HepG2 (cell line): Measurements from ENCODE around the gene TPBGL. TPM values are rescaled to one million over a fixed set of nuclear protein-coding genes. Genes with fewer than 3 reads are reported as not detected.

Experiments
- AFF4 ChIP-seq: sonication (generic); formaldehyde crosslinking; IDR thresholded peaks from 2 replicates; pipeline ENCODE4 v1.4.0; 2020; ENCODE audit warnings: missing genetic modification reagents
- AHR ChIP-seq: IDR thresholded peaks from 2 replicates; pipeline ENCODE4 v1.6.1; 2018; ENCODE audit warnings: missing genetic modification reagents, missing compliant biosample characterization
- ATF5 ChIP-seq: sonication (generic); formaldehyde crosslinking; IDR thresholded peaks from 2 replicates; pipeline ENCODE4 v1.4.0; 2020; ENCODE audit warnings: mild to moderate bottlenecking, low read depth, missing genetic modification reagents
- FOXK1 ChIP-seq: sonication (generic); formaldehyde crosslinking; IDR thresholded peaks from 2 replicates; pipeline ENCODE4 v1.4.0; 2020; ENCODE audit warnings: low read depth, missing genetic modification reagents, borderline replicate concordance
- GATAD2A ChIP-seq: IDR thresholded peaks from 2 replicates; pipeline ENCODE4 v1.6.1; 2016
- GPN1 ChIP-seq: sonication (generic); formaldehyde crosslinking; IDR thresholded peaks from 2 replicates; pipeline ENCODE4 v1.5.1; 2020; ENCODE audit warnings: missing genetic modification reagents, borderline replicate concordance
- HMG20B ChIP-seq: conservative IDR thresholded peaks from 2 replicates; pipeline ENCODE4 v1.6.1; 2016; ENCODE audit warnings: missing genetic modification reagents, missing compliant biosample characterization
- HNRNPK ChIP-seq: fragments of 200-400 bp; formaldehyde crosslinking; IDR thresholded peaks from 2 replicates; pipeline ENCODE4 v1.6.1; 2018; ENCODE audit warnings: low read length, low read depth, moderate library complexity, mild to moderate bottlenecking; ENCODE audit not compliant: poor library complexity, severe bottlenecking
- KMT2B ChIP-seq: IDR thresholded peaks from 2 replicates; pipeline ENCODE4 v1.6.1; 2016; ENCODE audit warnings: missing genetic modification reagents, missing compliant biosample characterization
- ZBTB14 ChIP-seq: sonication (generic); formaldehyde crosslinking; IDR thresholded peaks from 2 replicates; pipeline ENCODE4 v1.4.0; 2020; ENCODE audit warnings: missing genetic modification reagents
- ZBTB3 ChIP-seq: sonication (generic); formaldehyde crosslinking; IDR thresholded peaks from 2 replicates; pipeline ENCODE4 v1.4.0; 2020; ENCODE audit warnings: low read depth, mild to moderate bottlenecking, moderate library complexity, missing genetic modification reagents, borderline replicate concordance
- ZBTB7B ChIP-seq: sonication (generic); formaldehyde crosslinking; IDR thresholded peaks from 2 replicates; pipeline ENCODE4 v1.4.0; 2020; ENCODE audit warnings: missing genetic modification reagents
- ZEB1 ChIP-seq: IDR thresholded peaks from 2 replicates; pipeline ENCODE4 v1.6.1; 2012; ENCODE audit warnings: mild to moderate bottlenecking, low read depth, inconsistent platforms; ENCODE audit not compliant: insufficient replicate concordance
- ZFP41 ChIP-seq: sonication (generic); formaldehyde crosslinking; IDR thresholded peaks from 2 replicates; pipeline ENCODE4 v1.4.0; 2020; ENCODE audit warnings: mild to moderate bottlenecking, missing genetic modification reagents, borderline replicate concordance
- ZFY ChIP-seq: sonication (generic); formaldehyde crosslinking; IDR thresholded peaks from 2 replicates; pipeline ENCODE4 v1.4.0; 2020; ENCODE audit warnings: missing genetic modification reagents
- ZMYM2 ChIP-seq: sonication (generic); formaldehyde crosslinking; IDR thresholded peaks from 2 replicates; pipeline ENCODE4 v1.8.0; 2022; ENCODE audit warnings: mild to moderate bottlenecking, missing genetic modification reagents
- ZNF556 ChIP-seq: sonication (generic); formaldehyde crosslinking; IDR thresholded peaks from 2 replicates; pipeline ENCODE4 v1.4.0; 2020; ENCODE audit warnings: mild to moderate bottlenecking, missing genetic modification reagents, borderline replicate concordance
- ZNF607 ChIP-seq: sonication (generic); formaldehyde crosslinking; IDR thresholded peaks from 2 replicates; pipeline ENCODE4 v1.5.1; 2020; ENCODE audit warnings: missing genetic modification reagents, mild to moderate bottlenecking, borderline replicate concordance
- ZNF746 ChIP-seq: sonication (generic); formaldehyde crosslinking; IDR thresholded peaks from 2 replicates; pipeline ENCODE4 v1.8.0; 2022; ENCODE audit warnings: mild to moderate bottlenecking, missing genetic modification reagents
- ZNF839 ChIP-seq: sonication (generic); formaldehyde crosslinking; IDR thresholded peaks from 2 replicates; pipeline ENCODE4 v1.4.0; 2020; ENCODE audit warnings: missing genetic modification reagents, mild to moderate bottlenecking, borderline replicate concordance
- ZSCAN29 ChIP-seq: sonication (generic); formaldehyde crosslinking; conservative IDR thresholded peaks from 2 replicates; pipeline ENCODE4 v1.4.0; 2020; ENCODE audit warnings: mild to moderate bottlenecking, missing genetic modification reagents
- ZSCAN9 ChIP-seq: IDR thresholded peaks from 2 replicates; pipeline ENCODE4 v1.6.1; 2016; ENCODE audit warnings: borderline replicate concordance
- polyA plus RNA-seq, 8 experiments: library from polyadenylated mRNA; depleted of rRNA in 3 of 8; stranded (reverse) in 7 of 8; unstranded in 1 of 8; fragments of >200 nt; fragmentation: Illumina TruSeq in 4 of 8; extraction: Trizol in 4 of 8; gene quantifications; 2 replicates each; pipeline versions ENCODE4 v1.2.1 to v1.2.3, GENCODE V29; 2011 to 2016; ENCODE audit warnings: low read depth in 4 of 8, missing spikeins in 1 of 8, mixed read lengths in 1 of 8; ENCODE audit not compliant: insufficient read depth in 1 of 8
- total RNA-seq, 5 experiments: library from RNA; depleted of rRNA; stranded (reverse); fragments of >200 nt; fragmentation: Illumina TruSeq; extraction: Trizol; gene quantifications; 2 replicates each; pipeline ENCODE4 v1.2.3, GENCODE V29; 2016; ENCODE audit warnings: low read depth in 1 of 5
- TF ChIP-seq, protein P1 (sequence below): sonication (generic); formaldehyde crosslinking; IDR thresholded peaks from 2 replicates; pipeline ENCODE4 v1.4.0; 2020; ENCODE audit warnings: missing genetic modification reagents, borderline replicate concordance

TPBGL gene
- total and polyA plus RNA-seq, 2 of the 13 experiments (the other 11 are each of a cell fraction or from before 2014, with no cell fraction given): not detected

DNA sequence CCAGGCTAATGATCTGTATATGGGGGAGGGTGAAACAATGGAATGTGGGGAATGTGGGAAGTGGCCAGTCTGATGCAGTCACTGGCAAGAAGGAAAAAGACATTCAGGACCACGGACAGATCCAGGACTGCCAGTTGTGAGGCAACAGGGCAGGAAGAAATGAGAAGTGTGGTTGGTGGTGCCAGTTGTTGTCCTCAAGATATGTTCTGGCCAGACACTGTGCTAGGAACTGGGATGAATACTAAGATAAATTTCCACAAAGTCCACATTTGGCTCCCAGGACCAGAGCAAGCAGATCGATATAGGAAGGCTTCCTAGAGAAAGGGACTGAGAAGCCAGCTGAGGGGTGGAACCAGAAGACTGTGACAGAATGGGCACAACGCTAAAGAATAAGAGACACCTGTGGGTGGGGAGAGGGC is 6.8 kb upstream of the TPBGL start (continued):
- 0 out of 2 replicates have a peak, but pooled peaks have one; percentile 57 for TF ChIP-seq HMG20B (CRISPR knock-in tag)
- no peak for TF ChIP-seq ZNF839 (CRISPR knock-in tag)
- TF ChIP-seq AHR: no peak
- peak; percentile 97 for TF ChIP-seq ZSCAN9
- no peak for TF ChIP-seq ZSCAN29 (CRISPR knock-in tag)
- 0 out of 2 replicates have a peak, but pooled peaks have one; percentile 23 for TF ChIP-seq GATAD2A (CRISPR knock-in tag)
- no peak for TF ChIP-seq ZFY (CRISPR knock-in tag)
- no peak for TF ChIP-seq ZNF746 (CRISPR knock-in tag)
- peak; percentile 61; the same call in 1 of the 2 replicates for TF ChIP-seq KMT2B (CRISPR knock-in tag)
- TF ChIP-seq FOXK1 (CRISPR knock-in tag): peak; percentile 71; the same call in 1 of the 2 replicates
- TF ChIP-seq ZBTB14: no peak
- TF ChIP-seq ZFP41 (CRISPR knock-in tag): no peak
- TF ChIP-seq, protein P1, sequence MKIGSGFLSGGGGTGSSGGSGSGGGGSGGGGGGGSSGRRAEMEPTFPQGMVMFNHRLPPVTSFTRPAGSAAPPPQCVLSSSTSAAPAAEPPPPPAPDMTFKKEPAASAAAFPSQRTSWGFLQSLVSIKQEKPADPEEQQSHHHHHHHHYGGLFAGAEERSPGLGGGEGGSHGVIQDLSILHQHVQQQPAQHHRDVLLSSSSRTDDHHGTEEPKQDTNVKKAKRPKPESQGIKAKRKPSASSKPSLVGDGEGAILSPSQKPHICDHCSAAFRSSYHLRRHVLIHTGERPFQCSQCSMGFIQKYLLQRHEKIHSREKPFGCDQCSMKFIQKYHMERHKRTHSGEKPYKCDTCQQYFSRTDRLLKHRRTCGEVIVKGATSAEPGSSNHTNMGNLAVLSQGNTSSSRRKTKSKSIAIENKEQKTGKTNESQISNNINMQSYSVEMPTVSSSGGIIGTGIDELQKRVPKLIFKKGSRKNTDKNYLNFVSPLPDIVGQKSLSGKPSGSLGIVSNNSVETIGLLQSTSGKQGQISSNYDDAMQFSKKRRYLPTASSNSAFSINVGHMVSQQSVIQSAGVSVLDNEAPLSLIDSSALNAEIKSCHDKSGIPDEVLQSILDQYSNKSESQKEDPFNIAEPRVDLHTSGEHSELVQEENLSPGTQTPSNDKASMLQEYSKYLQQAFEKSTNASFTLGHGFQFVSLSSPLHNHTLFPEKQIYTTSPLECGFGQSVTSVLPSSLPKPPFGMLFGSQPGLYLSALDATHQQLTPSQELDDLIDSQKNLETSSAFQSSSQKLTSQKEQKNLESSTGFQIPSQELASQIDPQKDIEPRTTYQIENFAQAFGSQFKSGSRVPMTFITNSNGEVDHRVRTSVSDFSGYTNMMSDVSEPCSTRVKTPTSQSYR (CRISPR knock-in tag): peak; percentile 60; the same call in 1 of the 2 replicates
- no peak for TF ChIP-seq ZEB1
- TF ChIP-seq GPN1 (CRISPR knock-in tag): no peak
- TF ChIP-seq ZNF556 (CRISPR knock-in tag): no peak
- no peak for TF ChIP-seq ZBTB3 (CRISPR knock-in tag)
- no peak for TF ChIP-seq HNRNPK
- 0 out of 2 replicates have a peak, but pooled peaks have one; percentile 44 for TF ChIP-seq ZNF607 (CRISPR knock-in tag)
- TF ChIP-seq ZMYM2 (CRISPR knock-in tag): no peak
- TF ChIP-seq ATF5: no peak
- TF ChIP-seq ZBTB7B (CRISPR knock-in tag): no peak
- TF ChIP-seq AFF4: no peak
